Activated naive CD8-positive, alpha-beta T cell treated with anti-CD3 and anti-CD28 coated beads, Interleukin-2, amount 50 U/mL, for 24 hours (primary cell): ENCODE data around the gene PIGA.

Experiments
- ATAC-seq: fragments of 150-1000 bp; cut with Tn5 transposase; one replicate; pipeline ENCODE4 v1.10.0; 2021
- DNase-seq: peaks from one replicate; pipeline ENCODE4 v3.0.0; 2021
- H3K27ac Mint-ChIP-seq: one replicate; pipeline ENCODE4 v1.8.0; 2021; ENCODE audit warnings: mild to moderate bottlenecking, mixed read lengths
- H3K27me3 Mint-ChIP-seq: one replicate; pipeline ENCODE4 v1.8.0; 2021; ENCODE audit warnings: mixed read lengths
- H3K36me3 Mint-ChIP-seq: one replicate; pipeline ENCODE4 v1.8.0; 2021; ENCODE audit warnings: low read depth, mixed read lengths
- H3K4me1 Mint-ChIP-seq: one replicate; pipeline ENCODE4 v1.8.0; 2021; ENCODE audit warnings: mixed read lengths
- H3K4me3 Mint-ChIP-seq: one replicate; pipeline ENCODE4 v1.8.0; 2021; ENCODE audit warnings: mild to moderate bottlenecking, moderate library complexity, mixed read lengths
- H3K9me3 Mint-ChIP-seq: one replicate; pipeline ENCODE4 v1.8.0; 2021; ENCODE audit warnings: mixed read lengths

PIGA gene

GRCh38 chrX:15335135-15336022 lies at the start of gene PIGA:
PIGA (minus strand) TSS chrX:15335523; CDS start chrX:15331930, 3,593 bp downstream.
- Mint-ChIP-seq H3K4me1 (peaks cover 14% of the 10 kb centered on the region), H3K4me3 (peak within 1 kb of the TSS; percentile 88), H3K36me3 (peaks cover 3% of the 10 kb centered on the region), H3K9me3 (no peaks in the 10 kb centered on the region), H3K27me3 (peaks cover 2% of the 10 kb centered on the region), H3K27ac (peak within 1 kb of the TSS; percentile 83)
- peak; percentile 84 for DNase-seq
- peak; percentile 99 for ATAC-seq

- no peaks in the 10 kb centered on the region for H3K9me3 Mint-ChIP-seq
- H3K36me3 Mint-ChIP-seq, result no peaks in the 10 kb centered on the region
- H3K27ac Mint-ChIP-seq, result no peak within 1 kb of the TSS
- no peak within 1 kb of the TSS for H3K4me3 Mint-ChIP-seq
- peaks cover 12% of the 10 kb centered on the region for H3K27me3 Mint-ChIP-seq
- ATAC-seq (no peak), DNase-seq (no peak)
- H3K4me1 Mint-ChIP-seq, result no peaks in the 10 kb centered on the region
Observed at GRCh38 chrX:15384304-15384703, 49.0 kb upstream of the PIGA start, which contains the start of gene VEGFD. VEGFD (minus strand) TSS chrX:15384413; CDS start chrX:15383946, 467 bp downstream.

GRCh38 chrX:15382813-15383212 lies 47.5 kb upstream of the PIGA start:
- DNase-seq, result no peak
- Mint-ChIP-seq H3K4me3 (no peak overlapping the region), H3K36me3 (no peaks in the 10 kb centered on the region), H3K4me1 (no peaks in the 10 kb centered on the region), H3K9me3 (no peaks in the 10 kb centered on the region), H3K27ac (no peak overlapping the region), H3K27me3 (peaks cover 10% of the 10 kb centered on the region)
- ATAC-seq, result no peak

GRCh38 chrX:15376956-15377355 lies 41.6 kb upstream of the PIGA start:
- no peak overlapping the region for H3K4me3 Mint-ChIP-seq
- ATAC-seq (no peak), DNase-seq (no peak)
- peaks cover 2% of the 10 kb centered on the region for H3K27me3 Mint-ChIP-seq
- no peaks in the 10 kb centered on the region for H3K4me1 Mint-ChIP-seq
- H3K36me3 Mint-ChIP-seq, result no peaks in the 10 kb centered on the region
- no peak overlapping the region for H3K27ac Mint-ChIP-seq
- no peaks in the 10 kb centered on the region for H3K9me3 Mint-ChIP-seq

GRCh38 chrX:15373976-15374375 lies 38.7 kb upstream of the PIGA start:
- no peaks in the 10 kb centered on the region for H3K9me3 Mint-ChIP-seq
- no peaks in the 10 kb centered on the region for H3K4me1 Mint-ChIP-seq
- no peak overlapping the region for H3K4me3 Mint-ChIP-seq
- DNase-seq (no peak), ATAC-seq (no peak)
- peaks cover 5% of the 10 kb centered on the region for H3K27me3 Mint-ChIP-seq
- H3K27ac Mint-ChIP-seq, result no peak overlapping the region
- no peaks in the 10 kb centered on the region for H3K36me3 Mint-ChIP-seq

- DNase-seq (no peak), ATAC-seq (no peak)
- no peak overlapping the region for H3K27ac Mint-ChIP-seq
- H3K27me3 Mint-ChIP-seq, result peaks cover 11% of the 10 kb centered on the region
- no peaks in the 10 kb centered on the region for H3K9me3 Mint-ChIP-seq
- H3K4me1 Mint-ChIP-seq, result no peaks in the 10 kb centered on the region
- no peak overlapping the region for H3K4me3 Mint-ChIP-seq
- no peaks in the 10 kb centered on the region for H3K36me3 Mint-ChIP-seq
Observed at GRCh38 chrX:15366506-15367352, 31.4 kb upstream of the PIGA start.

- ATAC-seq (no peak), DNase-seq (no peak)
- H3K36me3 Mint-ChIP-seq, result no peaks in the 10 kb centered on the region
- no peak overlapping the region for H3K27ac Mint-ChIP-seq
- no peaks in the 10 kb centered on the region for H3K9me3 Mint-ChIP-seq
- no peaks in the 10 kb centered on the region for H3K27me3 Mint-ChIP-seq
- H3K4me1 Mint-ChIP-seq, result no peaks in the 10 kb centered on the region
- H3K4me3 Mint-ChIP-seq, result no peak overlapping the region
Observed at GRCh38 chrX:15359701-15360100, 24.4 kb upstream of the PIGA start.

GRCh38 chrX:15358533-15358932 lies 23.2 kb upstream of the PIGA start:
- H3K4me3 Mint-ChIP-seq, result no peak overlapping the region
- DNase-seq, result no peak
- ATAC-seq, result no peak
- no peak overlapping the region for H3K27ac Mint-ChIP-seq
- H3K36me3 Mint-ChIP-seq, result no peaks in the 10 kb centered on the region
- H3K9me3 Mint-ChIP-seq, result no peaks in the 10 kb centered on the region
- H3K27me3 Mint-ChIP-seq, result no peaks in the 10 kb centered on the region
- H3K4me1 Mint-ChIP-seq, result no peaks in the 10 kb centered on the region

GRCh38 chrX:15356444-15356843 lies 21.1 kb upstream of the PIGA start:
- H3K4me1 Mint-ChIP-seq, result no peaks in the 10 kb centered on the region

GRCh38 chrX:15350329-15350996 lies 15.1 kb upstream of the PIGA start:
- H3K27ac Mint-ChIP-seq, result no peak overlapping the region
- no peaks in the 10 kb centered on the region for H3K36me3 Mint-ChIP-seq
- no peak for ATAC-seq
- H3K4me1 Mint-ChIP-seq, result no peaks in the 10 kb centered on the region
- no peak overlapping the region for H3K4me3 Mint-ChIP-seq
- DNase-seq, result no peak
- no peaks in the 10 kb centered on the region for H3K9me3 Mint-ChIP-seq
- H3K27me3 Mint-ChIP-seq, result peaks cover 3% of the 10 kb centered on the region

More at GRCh38 chrX:15356444-15356843, 21.1 kb upstream of the PIGA start:
- H3K4me3 Mint-ChIP-seq, result no peak overlapping the region
- DNase-seq (no peak), ATAC-seq (no peak)
- no peaks in the 10 kb centered on the region for H3K9me3 Mint-ChIP-seq
- H3K27me3 Mint-ChIP-seq, result no peaks in the 10 kb centered on the region
- no peak overlapping the region for H3K27ac Mint-ChIP-seq
- H3K36me3 Mint-ChIP-seq, result no peaks in the 10 kb centered on the region

- Mint-ChIP-seq H3K27me3 (peaks cover 3% of the 10 kb centered on the region), H3K9me3 (no peaks in the 10 kb centered on the region), H3K4me1 (no peaks in the 10 kb centered on the region), H3K4me3 (no peak overlapping the region), H3K27ac (no peak overlapping the region), H3K36me3 (no peaks in the 10 kb centered on the region)
- DNase-seq, result no peak
- peak; percentile 59 for ATAC-seq
Observed at GRCh38 chrX:15349046-15349445, 13.7 kb upstream of the PIGA start.

- ATAC-seq (no peak), DNase-seq (no peak)
- H3K9me3 Mint-ChIP-seq, result no peaks in the 10 kb centered on the region
- peaks cover 3% of the 10 kb centered on the region for H3K27me3 Mint-ChIP-seq
- H3K36me3 Mint-ChIP-seq, result no peaks in the 10 kb centered on the region
- no peak overlapping the region for H3K4me3 Mint-ChIP-seq
- no peaks in the 10 kb centered on the region for H3K4me1 Mint-ChIP-seq
- H3K27ac Mint-ChIP-seq, result no peak overlapping the region
Observed at GRCh38 chrX:15345976-15346375, 10.7 kb upstream of the PIGA start.

- no peak overlapping the region for H3K4me3 Mint-ChIP-seq
- no peaks in the 10 kb centered on the region for H3K9me3 Mint-ChIP-seq
- no peaks in the 10 kb centered on the region for H3K4me1 Mint-ChIP-seq
- ATAC-seq (no peak), DNase-seq (no peak)
- no peak overlapping the region for H3K27ac Mint-ChIP-seq
- H3K27me3 Mint-ChIP-seq, result peaks cover 3% of the 10 kb centered on the region
- H3K36me3 Mint-ChIP-seq, result no peaks in the 10 kb centered on the region
Observed at GRCh38 chrX:15344106-15344505, 8.8 kb upstream of the PIGA start.

GRCh38 chrX:15343075-15343476 lies 7.8 kb upstream of the PIGA start:
- DNase-seq, result no peak

More at GRCh38 chrX:15343075-15343476, 7.8 kb upstream of the PIGA start:
- ATAC-seq, result no peak
- no peaks in the 10 kb centered on the region for H3K36me3 Mint-ChIP-seq
- H3K27ac Mint-ChIP-seq, result no peak overlapping the region
- no peak overlapping the region for H3K4me3 Mint-ChIP-seq
- H3K9me3 Mint-ChIP-seq, result no peaks in the 10 kb centered on the region
- H3K27me3 Mint-ChIP-seq, result peaks cover 4% of the 10 kb centered on the region
- H3K4me1 Mint-ChIP-seq, result no peaks in the 10 kb centered on the region
